Activated T-cell treated with anti-CD3 and anti-CD28 coated beads, Interleukin-2, amount 50 U/mL, for 72 hours (primary cell): ENCODE data around the gene MPC2. TPM values are rescaled to one million over a fixed set of nuclear protein-coding genes. Genes with fewer than 3 reads are reported as not detected.
"Not testable (repeated sequence)": the region's sequence is repeated elsewhere in the genome, so short reads cannot be mapped to it uniquely, and the experiment has no call there.

ENCODE experiments used
- ATAC-seq, 2 donors: fragments of 150-1000 bp; cut with Tn5 transposase; replicated peaks in 1 of 2; 2 replicates each; pipeline ENCODE4 v1.10.0; 2021; ENCODE audit warnings: moderate library complexity in 2 of 2, mild to moderate bottlenecking in 1 of 2
- DNase-seq, 2 donors: peaks; one replicate each; pipeline ENCODE4 v3.0.0; 2021 to 2022; ENCODE audit warnings: mixed read lengths in 1 of 2
- H3K27ac Mint-ChIP-seq: one replicate; pipeline ENCODE4 v1.8.0; 2022; ENCODE audit warnings: mild to moderate bottlenecking, moderate library complexity, mixed read lengths
- H3K27me3 Mint-ChIP-seq: one replicate; pipeline ENCODE4 v1.8.0; 2022; ENCODE audit warnings: low read depth, mixed read lengths
- H3K36me3 Mint-ChIP-seq, 2 donors: one replicate each; pipeline ENCODE4 v1.8.0; 2022; ENCODE audit warnings: mixed read lengths in 2 of 2, mild to moderate bottlenecking in 1 of 2; ENCODE audit not compliant: insufficient read depth in 2 of 2
- H3K4me1 Mint-ChIP-seq: one replicate; pipeline ENCODE4 v1.8.0; 2022; ENCODE audit warnings: low read depth, mixed read lengths
- H3K4me3 Mint-ChIP-seq, 2 donors: one replicate each; pipeline ENCODE4 v1.8.0; 2022; ENCODE audit warnings: mild to moderate bottlenecking in 2 of 2, mixed read lengths in 2 of 2, moderate library complexity in 2 of 2
- H3K9me3 Mint-ChIP-seq, 2 donors: one replicate each; pipeline ENCODE4 v1.8.0; 2022; ENCODE audit warnings: mixed read lengths in 2 of 2
- total RNA-seq, 2 donors: library from RNA; stranded (reverse); gene quantifications; one replicate each; pipeline ENCODE4 v1.2.3, GENCODE V29; 2022

Gene MPC2
- total RNA-seq, 2 donors from 2014 or later = 66.3 to 71.6 TPM

- H3K27me3 Mint-ChIP-seq = peaks cover 12% of the 10 kb centered on the region
- H3K4me1 Mint-ChIP-seq = no peaks in the 10 kb centered on the region
- peaks cover 0 to 5% of the 10 kb centered on the region in 2 donors for H3K36me3 Mint-ChIP-seq
- no peak for ATAC-seq
- H3K9me3 Mint-ChIP-seq = peaks cover 5% of the 10 kb centered on the region in 2 donors
- H3K4me3 Mint-ChIP-seq = no peak overlapping the region
- DNase-seq = no peak
- H3K27ac Mint-ChIP-seq = no peak overlapping the region
Observed at GRCh38 chr1:167911413-167911812, 25.5 kb downstream of the MPC2 start.

- Mint-ChIP-seq H3K9me3 (peaks cover 5% of the 10 kb centered on the region in 2 donors), H3K36me3 (peaks cover 0 to 5% of the 10 kb centered on the region in 2 donors), H3K27me3 (peaks cover 12% of the 10 kb centered on the region), H3K4me3 (no peak overlapping the region), H3K4me1 (no peaks in the 10 kb centered on the region), H3K27ac (no peak overlapping the region)
- DNase-seq (no peak), ATAC-seq (no peak)
Observed at GRCh38 chr1:167910530-167910929, 26.3 kb downstream of the MPC2 start.

- Mint-ChIP-seq H3K4me3 (no peak overlapping the region), H3K4me1 (no peaks in the 10 kb centered on the region), H3K9me3 (peaks cover 5% of the 10 kb centered on the region in 2 donors), H3K36me3 (peaks cover 0 to 5% of the 10 kb centered on the region in 2 donors), H3K27ac (no peak overlapping the region), H3K27me3 (peaks cover 12% of the 10 kb centered on the region)
- ATAC-seq (no peak), DNase-seq (no peak)
Observed at GRCh38 chr1:167909691-167910180, 27.1 kb downstream of the MPC2 start.

GRCh38 chr1:167905671-167906070 lies 31.2 kb downstream of the MPC2 start:
- H3K4me1 Mint-ChIP-seq = no peaks in the 10 kb centered on the region
- DNase-seq (no peak), ATAC-seq (no peak)
- H3K4me3 Mint-ChIP-seq = no peak overlapping the region
- H3K27ac Mint-ChIP-seq = no peak overlapping the region
- peaks cover 12% of the 10 kb centered on the region for H3K27me3 Mint-ChIP-seq
- peaks cover 5% of the 10 kb centered on the region in 2 donors for H3K9me3 Mint-ChIP-seq
- H3K36me3 Mint-ChIP-seq = peaks cover 0 to 5% of the 10 kb centered on the region in 2 donors

- Mint-ChIP-seq H3K4me1 (no peaks in the 10 kb centered on the region), H3K4me3 (no peak overlapping the region), H3K9me3 (peaks cover 3% of the 10 kb centered on the region in 2 donors), H3K27me3 (peaks cover 7% of the 10 kb centered on the region), H3K36me3 (peaks cover 0 to 3% of the 10 kb centered on the region in 2 donors), H3K27ac (no peak overlapping the region)
- no peak for ATAC-seq
- DNase-seq = no peak
Observed at GRCh38 chr1:167905182-167905581, 31.7 kb downstream of the MPC2 start.

GRCh38 chr1:167904652-167905130 lies 32.2 kb downstream of the MPC2 start:
- ATAC-seq (no peak), DNase-seq (no peak)
- Mint-ChIP-seq H3K9me3 (no peaks in the 10 kb centered on the region), H3K4me3 (no peak overlapping the region), H3K36me3 (peaks cover 0 to 3% of the 10 kb centered on the region in 2 donors), H3K4me1 (no peaks in the 10 kb centered on the region), H3K27ac (no peak overlapping the region), H3K27me3 (peaks cover 3% of the 10 kb centered on the region)

- Mint-ChIP-seq H3K27ac (no peak overlapping the region), H3K4me3 (no peak overlapping the region), H3K9me3 (no peaks in the 10 kb centered on the region), H3K36me3 (no peaks in the 10 kb centered on the region), H3K27me3 (no peaks in the 10 kb centered on the region), H3K4me1 (no peaks in the 10 kb centered on the region)
- DNase-seq = no peak
- no peak for ATAC-seq
Observed at GRCh38 chr1:167900907-167901306, 36.0 kb downstream of the MPC2 start.

- Mint-ChIP-seq H3K36me3 (no peaks in the 10 kb centered on the region), H3K9me3 (no peaks in the 10 kb centered on the region), H3K27me3 (no peaks in the 10 kb centered on the region), H3K4me1 (no peaks in the 10 kb centered on the region), H3K27ac (no peak overlapping the region), H3K4me3 (no peak overlapping the region)
- ATAC-seq (no peak), DNase-seq (no peak)
Observed at GRCh38 chr1:167899253-167899681, 37.6 kb downstream of the MPC2 start.

- H3K9me3 Mint-ChIP-seq = no peaks in the 10 kb centered on the region
- DNase-seq (no peak), ATAC-seq (no peak)
- no peaks in the 10 kb centered on the region for H3K27me3 Mint-ChIP-seq
- no peaks in the 10 kb centered on the region for H3K36me3 Mint-ChIP-seq
- H3K27ac Mint-ChIP-seq = no peak overlapping the region
- no peak overlapping the region for H3K4me3 Mint-ChIP-seq
- H3K4me1 Mint-ChIP-seq = no peaks in the 10 kb centered on the region
Observed at GRCh38 chr1:167898578-167899222, 38.2 kb downstream of the MPC2 start.

- no peak for DNase-seq
- no peaks in the 10 kb centered on the region for H3K27me3 Mint-ChIP-seq
- H3K4me1 Mint-ChIP-seq = no peaks in the 10 kb centered on the region
- H3K4me3 Mint-ChIP-seq = no peak overlapping the region
- H3K36me3 Mint-ChIP-seq = no peaks in the 10 kb centered on the region
- no peak overlapping the region for H3K27ac Mint-ChIP-seq
- no peaks in the 10 kb centered on the region for H3K9me3 Mint-ChIP-seq
- ATAC-seq = no peak
Observed at GRCh38 chr1:167893798-167894197, 43.1 kb downstream of the MPC2 start.

- H3K27ac Mint-ChIP-seq = no peak overlapping the region
- ATAC-seq (no peak), DNase-seq (no peak)
- no peak overlapping the region for H3K4me3 Mint-ChIP-seq
- H3K4me1 Mint-ChIP-seq = no peaks in the 10 kb centered on the region
- H3K36me3 Mint-ChIP-seq = peaks cover 0 to 2% of the 10 kb centered on the region in 2 donors
- peaks cover 0 to 2% of the 10 kb centered on the region in 2 donors for H3K9me3 Mint-ChIP-seq
- H3K27me3 Mint-ChIP-seq = no peaks in the 10 kb centered on the region
Observed at GRCh38 chr1:167890400-167890799, 46.5 kb downstream of the MPC2 start.

- H3K27ac Mint-ChIP-seq, H3K4me3 Mint-ChIP-seq: not testable (repeated sequence)
Observed at GRCh38 chr1:167887187-167887586, 49.7 kb downstream of the MPC2 start.

GRCh38 chr1:167882376-167882775 lies 54.5 kb downstream of the MPC2 start:
- ATAC-seq = no peak

More at GRCh38 chr1:167887187-167887586, 49.7 kb downstream of the MPC2 start:
- not testable (repeated sequence) for DNase-seq, H3K4me1 Mint-ChIP-seq, ATAC-seq, H3K27me3 Mint-ChIP-seq, H3K9me3 Mint-ChIP-seq, H3K36me3 Mint-ChIP-seq

GRCh38 chr1:167881786-167882185 lies 55.1 kb downstream of the MPC2 start:
- Mint-ChIP-seq H3K27me3 (no peaks in the 10 kb centered on the region), H3K4me1 (no peaks in the 10 kb centered on the region), H3K9me3 (peaks cover 0 to 2% of the 10 kb centered on the region in 2 donors), H3K36me3 (peaks cover 0 to 3% of the 10 kb centered on the region in 2 donors), H3K4me3 (no peak overlapping the region), H3K27ac (no peak overlapping the region)
- DNase-seq = no peak
- ATAC-seq = no peak

More at GRCh38 chr1:167882376-167882775, 54.5 kb downstream of the MPC2 start:
- Mint-ChIP-seq H3K36me3 (peaks cover 0 to 3% of the 10 kb centered on the region in 2 donors), H3K9me3 (peaks cover 0 to 2% of the 10 kb centered on the region in 2 donors), H3K4me1 (no peaks in the 10 kb centered on the region), H3K27ac (no peak overlapping the region), H3K27me3 (no peaks in the 10 kb centered on the region), H3K4me3 (no peak overlapping the region)
- no peak for DNase-seq
